Hepatocyte (in vitro differentiated cells): Measurements from ENCODE around the gene COG7. TPM values are rescaled to one million over a fixed set of nuclear protein-coding genes. Genes with fewer than 3 reads are reported as not detected.

Experiments used
- DNase-seq: peaks from one replicate; pipeline ENCODE4 v3.0.0-alpha.2; 2016; ENCODE audit warnings: low spot score
- H2AFZ ChIP-seq: fragments of 200-600 bp; sonication (generic); 2 replicates; pipeline ENCODE4 v1.6.0; 2016; ENCODE audit warnings: antibody characterized with exemption, mild to moderate bottlenecking
- H3K27ac ChIP-seq: fragments of 200-600 bp; sonication (generic); 2 replicates; pipeline ENCODE4 v1.5.1; 2016; ENCODE audit warnings: mild to moderate bottlenecking
- H3K27me3 ChIP-seq: fragments of 200-600 bp; sonication (generic); 2 replicates; pipeline ENCODE4 v1.6.1; 2016
- H3K36me3 ChIP-seq: fragments of 200-600 bp; sonication (generic); replicated peaks from 2 replicates; pipeline ENCODE4 v1.5.1; 2016; ENCODE audit warnings: low read depth; ENCODE audit not compliant: insufficient read depth
- H3K4me1 ChIP-seq: fragments of 200-600 bp; sonication (generic); 2 replicates; pipeline ENCODE4 v1.5.1; 2016; ENCODE audit warnings: mild to moderate bottlenecking, moderate library complexity; ENCODE audit not compliant: insufficient read depth
- H3K4me2 ChIP-seq: fragments of 200-600 bp; sonication (generic); 2 replicates; pipeline ENCODE4 v1.6.0; 2016
- H3K4me3 ChIP-seq: fragments of 200-600 bp; sonication (generic); 2 replicates; pipeline ENCODE4 v1.5.1; 2016; ENCODE audit warnings: mild to moderate bottlenecking
- H3K79me2 ChIP-seq: fragments of 200-600 bp; sonication (generic); 2 replicates; pipeline ENCODE4 v1.6.0; 2017; ENCODE audit warnings: mild to moderate bottlenecking
- H3K9me2 ChIP-seq: fragments of 200-600 bp; sonication (generic); replicated peaks from 2 replicates; pipeline ENCODE4 v1.6.0; 2017; ENCODE audit warnings: mild to moderate bottlenecking; ENCODE audit not compliant: insufficient read depth
- H3K9me3 ChIP-seq: fragments of 200-600 bp; sonication (generic); 2 replicates; pipeline ENCODE4 v1.5.1; 2016; ENCODE audit warnings: low read depth, mild to moderate bottlenecking
- H4K20me1 ChIP-seq: fragments of 200-600 bp; sonication (generic); 2 replicates; pipeline ENCODE4 v1.6.0; 2016; ENCODE audit warnings: mild to moderate bottlenecking; ENCODE audit not compliant: insufficient read depth, poor library complexity, severe bottlenecking
- CTCF ChIP-seq: fragments of 200-600 bp; sonication (generic); IDR thresholded peaks from 2 replicates; pipeline ENCODE4 v1.5.1; 2016; ENCODE audit warnings: antibody characterized with exemption, mild to moderate bottlenecking; ENCODE audit not compliant: poor library complexity
- EZH2 ChIP-seq: fragments of 200-600 bp; sonication (generic); IDR thresholded peaks from 2 replicates; pipeline ENCODE4 v1.6.1; 2016; ENCODE audit warnings: antibody characterized with exemption, mild to moderate bottlenecking, borderline replicate concordance
- EZH2phosphoT487 ChIP-seq: fragments of 200-600 bp; sonication (generic); IDR thresholded peaks from one replicate; pipeline ENCODE4 v1.6.1; 2018; ENCODE audit warnings: antibody characterized with exemption, mild to moderate bottlenecking, low read depth, moderate library complexity; ENCODE audit not compliant: unreplicated experiment, severe bottlenecking
- WGBS: methylation state at CpG from one replicate; pipeline ENCODE4 v1.1.6; 2016; ENCODE audit warnings: low lambda C conversion rate; ENCODE audit errors: missing lambda C conversion rate; 5-methylcytosine and 5-hydroxymethylcytosine counted together
- polyA plus RNA-seq: library from polyadenylated mRNA; unstranded; fragments of >200 nt; fragmentation: Nextera tagmentation; extraction: Ambion mirVana; gene quantifications from 2 replicates; pipeline ENCODE4 v1.2.1, GENCODE V29; 2016
- total RNA-seq: library from RNA; depleted of rRNA; stranded (reverse); fragments of >200 nt; gene quantifications from 2 replicates; pipeline ENCODE4 v1.2.3, GENCODE V29; 2014

The COG7 gene
- total and polyA plus RNA-seq, 2 experiments from 2014 or later, result 13.5 to 15.4 TPM

- Histone ChIP-seq H3K36me3 (no peaks in the 10 kb centered on the region), H3K9me3 (no peaks in the 10 kb centered on the region), H3K79me2 (peaks cover 39% of the 10 kb centered on the region), H3K4me1 (peaks cover 8% of the 10 kb centered on the region), H4K20me1 (no peaks in the 10 kb centered on the region), H3K9me2 (no peaks in the 10 kb centered on the region), H3K27ac (no peak overlapping the region), H3K27me3 (no peaks in the 10 kb centered on the region), H3K4me2 (no peak overlapping the region), H2AFZ (no peak overlapping the region), H3K4me3 (no peak overlapping the region)
- 98% methylated on average over 7 of the region's 11 CpGs for WGBS
- TF ChIP-seq CTCF, result no peak
- no peak for TF ChIP-seq EZH2
- TF ChIP-seq EZH2phosphoT487, result no peak
- no peak for DNase-seq
Measured at GRCh38 chr16:23494188-23494587, 41.2 kb upstream of the COG7 start.

GRCh38 chr16:23491490-23492391 is 38.8 kb upstream of the COG7 start:
- H4K20me1 ChIP-seq, result no peaks in the 10 kb centered on the region
- peaks cover 4% of the 10 kb centered on the region for H3K4me1 ChIP-seq
- H3K4me2 ChIP-seq, result no peak overlapping the region
- DNase-seq, result no peak
- peaks cover 22% of the 10 kb centered on the region for H3K79me2 ChIP-seq
- H3K36me3 ChIP-seq, result no peaks in the 10 kb centered on the region
- 95% methylated on average over 12 of the region's 14 CpGs for WGBS
- H3K27ac ChIP-seq, result no peak overlapping the region
- no peak for TF ChIP-seq CTCF
- TF ChIP-seq EZH2phosphoT487, result no peak
- no peak for TF ChIP-seq EZH2
- H3K27me3 ChIP-seq, result no peaks in the 10 kb centered on the region
- no peaks in the 10 kb centered on the region for H3K9me2 ChIP-seq
- H2AFZ ChIP-seq, result no peak overlapping the region
- no peaks in the 10 kb centered on the region for H3K9me3 ChIP-seq
- no peak overlapping the region for H3K4me3 ChIP-seq

- H3K4me2 ChIP-seq, result no peak overlapping the region
- TF ChIP-seq CTCF (no peak), EZH2 (no peak), EZH2phosphoT487 (no peak)
- WGBS, result 91% methylated on average over 5 of the region's 5 CpGs
Measured at GRCh38 chr16:23486480-23486879, 33.5 kb upstream of the COG7 start.

More at GRCh38 chr16:23486480-23486879, 33.5 kb upstream of the COG7 start:
- DNase-seq, result no peak
- Histone ChIP-seq H3K9me3 (no peaks in the 10 kb centered on the region), H3K4me3 (no peak overlapping the region), H3K4me1 (no peaks in the 10 kb centered on the region), H3K27ac (no peak overlapping the region), H3K27me3 (no peaks in the 10 kb centered on the region), H3K79me2 (no peaks in the 10 kb centered on the region), H4K20me1 (no peaks in the 10 kb centered on the region), H3K9me2 (no peaks in the 10 kb centered on the region), H2AFZ (no peak overlapping the region), H3K36me3 (no peaks in the 10 kb centered on the region)
